ENCODE results near the gene ARHGAP42. TPM values are rescaled to one million over a fixed set of nuclear protein-coding genes. Genes with fewer than 3 reads are reported as not detected.

ARHGAP42 gene
- total RNA-seq, 1 donor from 2014 or later: 25.1 TPM

DNA sequence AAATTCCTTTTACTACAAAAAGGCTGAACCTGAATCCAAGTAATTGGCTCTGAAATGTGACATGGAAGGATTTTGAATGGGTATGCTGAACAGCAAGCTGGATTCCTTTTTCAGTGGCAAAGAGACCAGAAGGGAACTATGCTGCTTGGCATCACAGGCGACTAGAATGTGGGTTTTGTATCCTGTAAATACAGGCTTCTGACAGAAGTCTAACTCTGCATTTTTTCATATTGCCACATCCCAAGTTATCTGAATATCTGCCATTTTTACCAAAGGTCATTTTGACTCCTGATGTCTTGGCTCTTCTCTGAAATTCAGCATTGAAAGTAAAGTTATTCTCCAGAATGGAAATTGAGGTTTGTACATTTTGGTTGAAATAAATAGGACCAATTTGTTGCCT lies 145.7 kb downstream of the ARHGAP42 start:
- no peak for DNase-seq (ENCODE audit: low spot score)

DNA sequence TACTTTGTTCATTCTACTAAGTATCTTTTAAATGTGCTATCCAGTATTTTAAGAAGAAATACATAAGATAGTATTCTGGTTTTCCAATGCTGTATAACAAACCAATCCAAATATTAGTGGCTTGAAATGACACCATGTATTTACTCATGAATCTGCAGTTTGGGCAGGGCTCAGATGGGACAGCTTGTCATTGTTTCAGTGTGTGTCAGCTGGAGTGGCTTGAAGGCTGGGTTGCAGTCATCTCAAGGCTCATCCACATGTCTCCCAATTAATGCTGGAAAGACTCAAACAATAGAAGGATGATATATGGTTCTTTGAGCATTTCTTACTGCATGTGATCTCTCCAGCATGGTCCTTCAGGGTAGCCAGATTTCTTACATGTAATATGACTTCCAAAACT lies 146.2 kb downstream of the ARHGAP42 start:
- no peak for DNase-seq (ENCODE audit: low spot score)

DNA sequence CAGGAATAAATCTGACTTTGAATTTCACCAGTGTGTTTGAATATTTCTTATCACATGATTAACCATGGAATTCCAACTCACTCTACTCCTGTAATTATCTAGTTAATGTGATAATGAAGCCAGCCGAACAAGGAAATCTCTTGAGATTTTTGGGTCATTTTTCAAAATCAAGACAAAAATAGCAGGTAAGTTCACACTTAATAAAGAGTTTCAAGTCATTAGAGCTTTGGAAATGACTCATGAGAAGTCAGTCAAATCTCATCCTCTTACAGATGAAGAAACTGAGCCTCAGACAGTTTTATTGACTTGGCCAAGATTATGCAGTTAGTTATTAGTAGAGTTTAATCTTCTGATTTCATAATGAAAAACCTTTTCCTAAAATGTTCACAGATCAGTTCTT lies 148.8 kb downstream of the ARHGAP42 start:
- DNase-seq (ENCODE audit: low spot score): no peak

DNA sequence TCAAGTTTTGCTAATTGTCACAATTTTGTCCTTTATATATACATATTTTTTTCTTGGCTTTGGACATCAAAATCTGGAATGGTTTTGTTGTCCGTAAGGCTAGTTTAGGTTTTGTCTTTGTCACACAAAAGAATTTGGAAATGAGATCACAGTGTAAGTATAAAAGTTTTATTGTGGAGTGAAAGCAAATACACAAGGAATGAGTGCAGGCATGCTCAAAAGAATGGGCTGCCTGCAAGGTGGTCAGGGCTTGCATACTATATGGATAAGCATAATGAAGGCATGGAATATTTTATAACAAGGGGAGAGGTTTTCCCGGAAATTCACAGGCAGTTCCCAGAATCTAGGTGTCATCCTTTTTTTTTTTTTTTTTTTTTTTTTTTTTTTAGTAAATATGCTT lies 150.2 kb downstream of the ARHGAP42 start:
- no peak for DNase-seq (ENCODE audit: low spot score)

- no peak for DNase-seq (ENCODE audit: low spot score)
These were observed 154.8 kb downstream of the ARHGAP42 start for GRCh38 chr11:100841711-100842407.

DNA sequence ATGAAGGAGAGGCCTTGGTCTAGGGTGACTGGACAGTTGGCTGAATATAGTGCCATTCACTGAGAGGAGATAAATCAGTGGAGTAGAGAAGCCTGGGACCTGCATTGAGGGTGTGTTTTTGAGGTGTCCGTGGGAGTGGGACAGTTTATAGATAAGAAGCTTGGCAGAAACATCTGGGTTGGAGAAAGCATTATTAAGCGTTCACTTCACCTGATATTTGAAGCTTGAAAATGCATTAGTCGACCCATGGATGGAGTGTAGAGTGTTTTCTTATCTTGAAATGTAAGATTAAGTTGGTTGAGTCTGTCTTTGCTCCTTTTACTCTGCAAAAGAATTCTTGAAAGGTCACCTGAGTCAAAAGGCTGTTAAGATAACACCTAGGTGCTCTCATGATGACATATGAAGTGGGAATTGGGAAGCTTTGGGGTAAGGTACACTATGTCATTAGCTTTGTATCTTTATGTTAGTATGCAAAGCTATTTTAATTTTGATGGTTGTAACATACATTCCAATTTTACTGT lies 160.7 kb downstream of the ARHGAP42 start:
- DNase-seq (ENCODE audit: low spot score): no peak

GRCh38 chr11:100849009-100849900 lies 162.2 kb downstream of the ARHGAP42 start:
- no peak for DNase-seq (ENCODE audit: low spot score)

GRCh38 chr11:100849901-100850235 lies 162.8 kb downstream of the ARHGAP42 start:
- no peak for DNase-seq (ENCODE audit: low spot score)

DNA sequence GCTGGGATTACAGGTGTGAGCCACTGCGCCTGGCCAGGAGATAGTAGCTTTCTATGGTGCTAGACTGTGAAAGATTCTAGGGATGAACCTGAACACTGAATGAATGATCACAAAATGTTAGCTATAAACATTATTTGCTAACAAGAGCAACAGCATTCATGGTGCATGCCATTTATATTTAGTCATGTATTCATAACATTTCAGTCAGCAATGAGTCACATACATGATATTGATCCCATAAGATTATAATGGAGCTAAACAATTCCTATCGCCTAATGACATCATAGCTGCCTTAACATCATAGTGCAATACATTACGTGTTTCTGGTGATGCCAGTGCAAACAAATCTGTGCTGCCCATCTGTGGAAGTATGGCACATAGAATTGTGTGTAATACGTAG lies 164.1 kb downstream of the ARHGAP42 start:
- no peak for DNase-seq (ENCODE audit: low spot score)

GRCh38 chr11:100851584-100852152 lies 164.6 kb downstream of the ARHGAP42 start:
- DNase-seq (ENCODE audit: low spot score): no peak

- no peak for DNase-seq (ENCODE audit: low spot score)
These were observed 168.5 kb downstream of the ARHGAP42 start for GRCh38 chr11:100855466-100856067.

DNA sequence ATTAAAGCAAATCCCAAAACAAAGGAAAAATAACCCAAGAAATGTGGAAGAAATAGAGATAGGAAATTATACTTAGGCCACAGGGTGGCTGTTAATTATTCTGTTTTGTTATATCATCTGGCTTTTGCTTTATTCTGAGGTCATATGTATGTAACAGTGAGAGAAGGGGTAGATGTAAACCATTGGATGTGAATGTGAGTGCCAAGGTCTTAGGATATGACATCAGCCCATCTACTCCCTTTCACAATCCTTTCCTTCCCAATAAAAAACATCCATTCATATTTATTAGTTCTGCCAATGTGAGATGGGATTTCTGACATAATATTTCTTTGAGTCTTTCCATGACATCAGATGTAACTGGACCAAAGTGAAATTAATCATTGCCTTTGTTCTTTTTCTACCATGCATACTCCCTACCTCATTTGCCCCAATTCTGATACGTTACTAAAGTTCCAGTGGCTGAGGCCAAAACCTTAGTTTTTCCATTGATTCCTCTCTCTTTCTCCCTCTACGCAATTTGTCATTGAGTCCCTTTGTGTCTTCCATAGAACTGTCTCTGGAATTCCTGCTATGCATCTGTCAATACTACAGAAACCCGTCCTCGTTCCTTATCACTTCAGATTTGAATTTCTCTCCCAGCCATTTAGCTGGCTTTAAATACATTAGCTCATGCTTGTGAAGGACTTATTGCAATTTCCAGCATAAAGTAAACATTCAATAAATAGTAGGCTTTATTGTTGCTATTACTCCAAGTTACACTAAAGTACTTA lies 170.3 kb downstream of the ARHGAP42 start:
- DNase-seq (ENCODE audit: low spot score): no peak

GRCh38 chr11:100860318-100861155 lies 173.4 kb downstream of the ARHGAP42 start:
- DNase-seq (ENCODE audit: low spot score): no peak

GRCh38 chr11:100861212-100861611 lies 174.1 kb downstream of the ARHGAP42 start:
- no peak for DNase-seq (ENCODE audit: low spot score)

- DNase-seq (ENCODE audit: low spot score): peak; percentile 16
These were observed 176.0 kb downstream of the ARHGAP42 start for GRCh38 chr11:100863080-100863581.

DNA sequence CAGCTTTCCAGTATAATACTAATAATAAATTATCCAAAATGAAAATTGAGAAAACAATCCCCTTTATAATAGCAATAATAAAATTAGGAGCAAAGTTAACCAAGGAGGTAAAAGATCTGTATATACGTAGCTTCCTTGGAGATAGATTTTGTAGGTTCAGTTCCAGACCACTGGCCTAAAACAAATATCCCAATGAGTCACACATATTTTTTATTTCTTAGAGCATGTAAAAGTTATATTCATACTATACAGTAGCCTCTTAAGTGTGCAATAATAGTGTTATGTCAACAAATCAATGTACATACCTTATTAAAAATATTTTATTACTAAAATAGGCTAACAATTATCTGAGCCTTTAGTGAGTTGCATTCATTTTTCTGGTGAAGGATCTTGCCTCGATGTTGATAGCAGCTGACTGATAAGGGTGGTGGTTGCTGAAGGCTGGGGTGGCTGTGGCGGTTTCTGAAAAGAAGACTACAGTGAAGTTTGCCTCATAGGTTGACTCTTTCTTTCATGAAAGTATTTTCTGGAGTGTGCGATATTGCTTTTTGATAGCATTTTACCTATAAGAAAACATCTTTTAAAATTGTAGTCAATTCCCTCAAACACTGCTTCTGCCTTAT lies 178.5 kb downstream of the ARHGAP42 start:
- no peak for DNase-seq (ENCODE audit: low spot score)

DNA sequence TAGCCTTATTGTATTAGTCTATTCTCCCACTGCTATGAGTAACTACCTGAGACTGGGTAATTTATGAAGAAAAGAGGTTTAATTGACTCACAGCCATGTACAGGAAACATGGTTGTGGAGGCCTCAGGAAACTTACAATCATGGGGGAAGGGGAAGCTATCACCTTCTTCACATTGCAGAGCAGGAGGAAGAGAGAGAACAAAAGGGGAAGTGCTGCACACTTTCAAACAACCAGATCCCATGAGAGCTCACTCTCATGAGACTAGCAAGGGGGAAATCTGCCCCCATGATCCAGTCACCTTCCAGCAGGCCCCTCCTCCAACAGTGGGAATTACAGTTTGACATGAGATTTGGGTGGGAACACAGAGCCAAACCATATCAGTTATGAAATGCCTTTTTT lies 179.4 kb downstream of the ARHGAP42 start:
- no peak for DNase-seq (ENCODE audit: low spot score)

GRCh38 chr11:100867606-100868005 lies 180.5 kb downstream of the ARHGAP42 start:
- no peak for DNase-seq (ENCODE audit: low spot score)

DNA sequence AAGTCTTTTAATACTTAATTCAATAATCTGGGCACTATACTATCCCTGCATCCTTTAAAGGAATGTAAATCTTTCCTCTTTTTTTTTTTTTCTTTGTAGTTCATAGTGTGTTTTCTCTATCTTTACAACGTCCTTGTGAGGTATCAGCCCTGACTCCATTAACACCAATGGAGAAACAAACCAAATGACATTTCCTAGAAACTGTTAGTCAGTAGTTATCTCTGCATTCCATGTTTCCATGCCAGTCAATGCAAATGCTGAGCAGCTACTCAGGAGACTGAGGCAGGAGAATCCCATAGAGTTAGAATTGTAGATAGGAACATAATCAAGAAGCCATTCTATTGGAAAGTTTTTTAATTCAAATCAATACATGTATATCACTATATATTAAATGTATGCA lies 182.2 kb downstream of the ARHGAP42 start:
- DNase-seq (ENCODE audit: low spot score): no peak

GRCh38 chr11:100870138-100870537 lies 183.1 kb downstream of the ARHGAP42 start:
- no peak for DNase-seq (ENCODE audit: low spot score)
